Measurements from ENCODE around the gene CDH4.

Gene CDH4

DNA sequence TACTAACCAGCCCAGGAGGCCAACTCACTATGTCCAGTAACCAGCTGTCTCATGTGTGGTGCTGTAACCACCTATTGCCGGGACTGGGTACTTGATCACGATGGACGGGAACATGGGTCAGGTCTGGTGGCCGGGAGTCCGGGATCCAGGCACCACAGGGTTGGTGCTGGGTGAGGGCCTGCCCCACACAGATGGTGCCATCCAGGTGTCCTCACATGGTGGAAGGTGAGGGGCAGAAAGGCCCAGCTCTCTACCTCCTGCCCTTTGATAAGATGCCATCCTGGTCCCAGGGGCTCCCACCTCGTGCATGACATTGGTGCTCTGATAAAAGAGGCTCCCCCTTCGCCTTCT lies 697.3 kb downstream of the CDH4 start:
- no peak overlapping the region for H3K4me3 ChIP-seq (ENCODE audit: low read length)
- no peak for TF ChIP-seq ZNF274 (IDR thresholded peaks at IDR 0.05; ENCODE audit: low read depth, low read length)

DNA sequence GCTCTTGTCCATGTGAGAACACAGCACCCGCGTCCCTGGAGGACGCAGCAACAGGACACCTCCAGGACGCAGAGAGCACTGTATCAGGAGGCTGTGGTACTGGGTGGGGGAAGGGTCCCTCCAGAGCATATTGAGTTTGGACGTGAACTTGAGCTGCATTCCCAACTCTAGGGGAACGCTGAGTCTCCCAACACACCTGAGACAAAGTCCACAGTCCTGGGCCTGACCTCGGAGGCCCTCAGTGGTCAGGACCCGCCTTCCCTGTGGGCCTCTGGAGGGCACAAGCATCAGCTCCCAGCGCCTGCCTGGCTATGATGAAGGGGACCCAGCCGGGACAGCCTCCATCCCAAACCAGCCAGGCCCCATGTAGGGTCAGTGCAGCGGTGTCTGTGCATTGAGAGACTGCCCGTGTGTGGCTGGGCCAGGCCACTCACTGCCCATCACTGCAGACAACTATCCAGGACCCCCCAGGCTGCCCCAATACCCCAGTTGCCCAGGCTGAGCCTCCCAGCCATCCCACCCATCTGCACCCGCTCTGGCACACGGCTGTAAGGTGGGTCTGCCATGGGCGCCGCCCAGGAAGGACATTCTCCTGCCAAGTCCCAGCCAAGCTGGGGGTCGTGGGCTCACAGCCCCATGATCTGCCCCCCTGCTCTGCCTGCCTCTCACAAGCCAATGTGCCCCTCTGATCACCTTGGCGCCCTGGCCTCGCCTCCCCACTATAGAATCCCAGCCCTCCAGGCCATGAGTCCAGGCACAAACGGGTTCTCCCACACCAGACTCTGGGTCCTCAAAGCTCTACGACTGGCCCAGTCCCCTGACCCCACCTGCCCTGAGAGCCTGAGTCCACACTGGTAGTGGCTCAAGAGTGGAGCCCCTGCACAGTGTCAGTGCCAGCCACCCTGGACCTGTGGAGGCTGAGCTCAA lies 697.9 kb downstream of the CDH4 start:
- TF ChIP-seq ZNF274 (IDR thresholded peaks at IDR 0.05; ENCODE audit: low read depth, low read length) = no peak
- H3K4me3 ChIP-seq (ENCODE audit: low read length) = no peak overlapping the region

DNA sequence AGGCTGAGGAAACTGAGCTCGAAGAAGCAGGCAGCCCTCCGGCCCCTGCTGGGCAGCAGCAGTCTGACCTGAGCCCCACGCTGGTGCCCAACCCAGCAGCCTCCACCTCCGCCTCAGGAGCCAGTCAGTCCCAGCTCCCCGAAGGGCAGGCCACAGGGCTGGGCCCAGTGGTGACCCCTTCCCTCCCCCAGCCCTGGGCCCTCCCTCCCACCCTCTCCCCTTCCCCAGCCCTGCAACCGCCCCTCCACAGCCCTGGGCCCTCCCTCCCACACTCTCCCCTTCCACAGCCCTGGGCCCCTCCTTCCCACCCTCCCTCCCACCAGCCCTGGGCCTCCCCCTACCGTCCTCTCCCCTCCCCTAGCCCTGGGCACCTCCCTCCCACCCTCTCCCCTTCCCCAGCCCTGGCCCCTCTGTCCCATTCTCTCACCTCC lies 698.6 kb downstream of the CDH4 start:
- no peak overlapping the region for H3K4me3 ChIP-seq (ENCODE audit: low read length)
- no peak for TF ChIP-seq ZNF274 (IDR thresholded peaks at IDR 0.05; ENCODE audit: low read depth, low read length)

DNA sequence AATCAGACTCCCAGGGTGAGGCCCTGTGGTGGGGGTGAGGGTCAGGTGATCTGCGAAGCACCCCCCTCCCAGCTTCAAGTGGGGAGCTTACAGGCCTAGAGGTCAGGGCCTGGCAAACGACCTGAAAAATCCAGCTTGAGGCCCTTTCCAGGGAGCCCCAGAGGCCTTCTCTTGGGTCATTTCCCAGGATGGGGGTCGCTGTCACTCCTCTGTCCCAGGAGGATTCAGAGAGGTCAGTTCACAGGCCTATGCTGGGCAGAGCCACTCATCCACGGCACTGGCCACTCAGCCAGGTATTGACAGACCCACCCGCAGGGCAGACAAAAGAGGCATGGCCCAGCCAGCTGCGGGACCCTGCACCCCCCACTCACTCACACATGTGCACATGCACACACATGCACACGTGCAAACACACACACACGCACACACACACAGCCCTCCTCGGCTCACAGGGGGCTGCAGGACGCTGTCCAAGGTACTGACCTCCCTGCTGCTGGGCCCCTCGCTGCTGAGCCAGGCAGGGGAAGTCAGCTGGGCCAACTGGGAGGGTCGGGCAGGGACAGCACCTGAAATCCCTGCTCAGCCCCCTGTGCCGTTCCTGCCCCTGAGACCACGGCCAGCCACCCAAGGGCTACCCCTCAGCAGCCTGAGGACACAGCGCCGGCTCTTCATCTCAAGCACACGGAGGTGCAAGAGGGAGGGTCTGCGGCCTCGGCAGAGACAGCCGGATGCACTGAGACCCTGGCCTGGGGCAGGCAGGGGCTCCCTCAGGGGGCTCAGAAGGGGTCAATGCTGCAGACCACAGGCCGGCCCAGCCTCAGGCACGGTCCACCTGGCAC lies 699.9 kb downstream of the CDH4 start:
- H3K4me3 ChIP-seq (ENCODE audit: low read length) = no peak overlapping the region
- no peak for TF ChIP-seq ZNF274 (IDR thresholded peaks at IDR 0.05; ENCODE audit: low read depth, low read length)

DNA sequence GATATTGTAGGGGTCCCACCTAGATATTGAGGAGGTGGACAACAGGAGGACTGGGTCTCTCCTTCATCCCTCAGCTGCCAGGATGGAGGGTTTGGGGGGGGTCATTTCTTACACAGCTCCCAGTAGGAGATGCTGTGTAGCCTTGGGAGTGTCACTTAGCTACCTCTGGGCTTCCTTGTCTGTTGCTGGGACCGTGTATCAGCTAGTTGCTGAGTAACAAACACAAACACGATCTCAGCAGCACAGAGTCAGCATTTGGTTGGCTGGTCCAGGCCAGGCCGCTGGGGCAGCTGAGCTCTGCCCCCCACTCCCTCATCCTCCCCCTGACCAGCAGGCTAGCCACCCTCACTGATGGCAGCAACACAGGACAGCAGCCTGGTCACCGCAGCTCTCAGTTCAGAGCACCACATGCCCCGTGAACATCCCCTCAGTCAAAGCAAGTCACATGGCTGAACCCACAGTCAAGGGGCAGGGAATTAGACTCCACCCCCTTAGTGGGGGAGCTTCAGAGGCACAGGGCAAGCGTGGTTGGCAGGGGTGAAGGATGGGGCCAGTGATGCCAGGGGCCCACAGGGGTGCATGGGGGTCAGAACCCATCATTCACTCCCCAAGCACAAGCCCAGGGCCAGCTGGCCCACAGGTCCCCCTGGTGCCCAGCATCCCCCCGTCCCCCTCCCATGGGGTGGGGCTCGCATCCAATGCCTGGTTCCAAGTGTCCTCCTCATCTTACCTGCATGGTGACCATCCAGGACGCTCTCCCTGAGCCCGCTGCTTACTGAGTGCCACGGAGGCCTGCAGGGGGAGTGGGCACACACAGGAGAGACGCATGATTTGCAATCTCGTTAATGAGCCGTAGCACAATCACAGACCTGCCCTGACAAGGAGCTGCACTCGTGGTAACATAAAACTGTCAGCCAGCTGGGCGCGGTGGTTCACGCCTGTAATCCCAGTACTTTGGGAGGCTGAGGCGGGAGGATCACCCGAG lies 701.3 kb downstream of the CDH4 start:
- TF ChIP-seq ZNF274 (IDR thresholded peaks at IDR 0.05; ENCODE audit: low read depth, low read length) = no peak
- H3K4me3 ChIP-seq (ENCODE audit: low read length) = no peak overlapping the region

DNA sequence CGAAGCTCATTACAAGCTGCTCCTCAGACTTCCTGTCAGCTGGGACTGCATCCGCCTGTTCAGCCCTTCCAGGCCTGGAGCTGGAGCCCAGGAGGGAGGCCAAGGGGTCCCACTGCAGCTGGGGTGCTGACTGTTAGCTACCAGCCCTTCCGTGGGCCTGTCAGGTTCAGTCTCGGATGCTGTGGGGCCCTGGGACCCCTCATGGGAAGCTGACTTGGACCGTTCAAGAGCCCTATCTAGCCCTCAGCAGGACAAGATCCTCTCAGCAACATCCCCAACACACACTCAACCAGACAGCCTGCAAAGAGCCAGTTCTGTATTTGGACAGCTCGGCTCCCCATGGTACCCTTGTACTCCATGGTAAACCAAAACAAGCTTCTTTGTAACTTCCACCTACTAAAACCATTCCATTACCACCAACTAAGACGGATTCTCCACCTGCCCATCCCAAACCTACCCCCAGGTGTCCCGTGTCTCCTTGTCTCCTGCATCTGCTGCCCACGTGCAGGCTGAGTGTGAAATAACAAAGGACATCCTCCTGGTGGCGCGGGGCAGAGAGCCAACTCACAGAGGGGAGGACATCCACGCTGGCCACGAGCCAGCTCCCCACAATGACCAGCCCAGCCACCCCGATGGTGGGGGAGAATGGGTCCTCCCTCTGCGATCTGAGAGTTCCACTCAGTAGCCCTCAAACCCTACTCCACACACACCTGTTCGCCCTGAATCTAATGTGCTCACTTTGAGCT lies 702.4 kb downstream of the CDH4 start:
- H3K4me3 ChIP-seq (ENCODE audit: low read length) = no peak overlapping the region
- no peak for TF ChIP-seq ZNF274 (IDR thresholded peaks at IDR 0.05; ENCODE audit: low read depth, low read length)

DNA sequence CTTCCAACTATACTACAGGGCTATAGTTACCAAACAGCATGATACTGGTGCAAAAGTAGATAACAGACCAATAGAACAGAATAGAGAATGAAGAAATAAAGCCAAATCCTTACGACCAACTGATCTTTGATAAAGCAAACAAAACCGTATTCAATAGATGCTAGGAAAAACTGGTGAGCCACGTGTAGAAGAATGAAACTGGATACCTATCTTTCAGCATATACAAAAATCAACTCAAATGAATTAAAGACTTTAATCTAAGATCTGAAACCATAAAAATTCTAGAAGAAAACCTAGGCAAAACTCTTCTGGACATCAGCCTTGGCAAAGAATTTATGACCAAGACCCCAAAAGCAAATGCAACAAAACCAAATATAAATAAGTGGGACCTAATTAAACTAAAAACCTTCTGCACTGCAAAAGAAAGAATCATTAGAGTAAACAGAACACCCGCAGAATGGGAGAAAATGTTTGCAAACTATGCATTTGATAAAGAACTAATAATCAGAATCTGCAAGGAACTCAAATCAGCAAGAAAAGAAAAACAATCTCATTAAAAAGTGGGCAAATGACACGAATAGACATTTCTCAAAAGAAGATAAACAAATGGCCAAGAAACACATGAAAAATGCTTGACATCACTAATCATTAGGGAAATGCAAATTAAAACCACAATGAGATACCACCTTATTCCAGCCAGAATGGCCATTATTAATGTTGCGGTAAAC lies 703.8 kb downstream of the CDH4 start:
- H3K4me3 ChIP-seq (ENCODE audit: low read length) = no peak overlapping the region
- TF ChIP-seq ZNF274 (IDR thresholded peaks at IDR 0.05; ENCODE audit: low read depth, low read length) = no peak

DNA sequence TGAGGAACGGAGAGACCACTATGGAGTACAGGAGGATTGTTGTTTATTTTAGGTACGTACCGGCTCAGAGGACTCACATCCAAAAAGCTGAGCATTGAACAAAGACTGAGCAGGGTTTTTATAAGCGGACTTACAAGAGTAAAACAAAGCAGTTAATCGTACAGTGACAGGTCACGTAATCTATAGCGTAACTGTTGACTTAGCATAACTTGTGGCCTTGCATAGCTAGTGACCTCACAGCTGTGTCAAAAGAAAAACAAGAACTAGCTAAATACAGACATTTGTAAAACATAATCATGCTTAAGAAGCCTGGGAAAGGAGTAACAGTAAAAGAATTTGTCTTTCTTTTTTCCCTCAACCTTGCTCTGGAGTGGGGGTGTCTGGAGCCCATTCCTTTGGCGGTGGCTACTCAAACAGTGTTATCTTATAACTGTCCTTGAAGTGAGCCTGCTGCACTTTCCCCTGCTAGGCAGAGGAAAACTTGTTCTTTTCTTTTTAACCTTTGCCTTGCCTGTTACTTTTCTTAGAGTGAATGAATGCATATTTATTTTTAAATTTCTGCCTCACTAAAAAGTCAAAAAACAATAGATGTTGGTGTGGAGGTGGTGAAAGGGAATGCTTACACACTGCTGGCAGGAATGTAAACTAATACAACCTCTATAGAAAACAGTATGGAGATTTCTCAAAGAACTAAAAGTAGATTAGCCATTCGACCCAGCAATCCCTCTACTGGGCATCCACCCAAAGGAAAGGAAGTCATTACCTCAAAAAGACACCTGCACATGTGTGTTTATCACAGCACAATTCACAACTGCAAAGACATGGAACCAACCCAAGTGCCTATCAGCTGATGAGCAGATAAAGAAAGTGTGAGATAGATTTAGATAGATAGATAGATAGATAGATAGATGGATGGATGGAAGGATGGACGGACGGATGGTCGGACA lies 704.6 kb downstream of the CDH4 start:
- no peak overlapping the region for H3K4me3 ChIP-seq (ENCODE audit: low read length)

DNA sequence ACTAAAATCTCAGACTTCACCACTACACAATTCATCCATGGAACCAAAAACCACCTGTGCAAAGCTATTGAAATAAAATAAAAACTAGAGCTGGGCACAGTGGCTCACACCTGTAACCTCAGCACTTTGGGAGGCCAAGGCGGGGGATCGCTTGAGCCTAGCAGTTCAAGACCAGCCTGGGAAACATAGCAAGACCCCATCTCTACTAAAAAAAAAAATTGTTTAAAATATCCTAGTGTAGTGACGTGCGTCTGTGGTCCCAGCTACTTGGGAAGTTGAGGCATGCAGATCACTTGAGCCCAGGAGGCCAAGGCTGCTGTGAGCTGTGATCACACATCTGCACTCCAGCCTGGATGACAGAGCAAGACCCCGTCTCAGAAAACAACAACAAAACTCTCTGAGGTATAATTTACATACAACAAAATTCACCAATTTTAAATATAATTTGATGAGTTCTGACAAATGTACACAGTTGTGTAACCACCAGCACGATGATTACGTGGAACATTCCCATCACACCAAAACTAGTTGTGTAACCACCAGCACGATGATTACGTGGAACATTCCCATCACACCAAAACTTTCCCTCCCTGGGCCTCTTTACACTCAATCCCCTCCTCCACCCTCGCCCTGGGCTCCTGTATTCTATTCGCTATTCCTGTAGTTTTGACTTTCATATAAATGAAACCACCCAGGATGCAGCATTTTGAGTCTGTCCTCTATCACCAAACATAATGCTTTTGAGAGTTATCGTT lies 706.1 kb downstream of the CDH4 start:
- H3K4me3 ChIP-seq (ENCODE audit: low read length) = no peak overlapping the region
- TF ChIP-seq ZNF274 (IDR thresholded peaks at IDR 0.05; ENCODE audit: low read depth, low read length) = no peak

More for the DNA sequence above, 704.6 kb downstream of the CDH4 start:
- TF ChIP-seq ZNF274 (IDR thresholded peaks at IDR 0.05; ENCODE audit: low read depth, low read length) = no peak

DNA sequence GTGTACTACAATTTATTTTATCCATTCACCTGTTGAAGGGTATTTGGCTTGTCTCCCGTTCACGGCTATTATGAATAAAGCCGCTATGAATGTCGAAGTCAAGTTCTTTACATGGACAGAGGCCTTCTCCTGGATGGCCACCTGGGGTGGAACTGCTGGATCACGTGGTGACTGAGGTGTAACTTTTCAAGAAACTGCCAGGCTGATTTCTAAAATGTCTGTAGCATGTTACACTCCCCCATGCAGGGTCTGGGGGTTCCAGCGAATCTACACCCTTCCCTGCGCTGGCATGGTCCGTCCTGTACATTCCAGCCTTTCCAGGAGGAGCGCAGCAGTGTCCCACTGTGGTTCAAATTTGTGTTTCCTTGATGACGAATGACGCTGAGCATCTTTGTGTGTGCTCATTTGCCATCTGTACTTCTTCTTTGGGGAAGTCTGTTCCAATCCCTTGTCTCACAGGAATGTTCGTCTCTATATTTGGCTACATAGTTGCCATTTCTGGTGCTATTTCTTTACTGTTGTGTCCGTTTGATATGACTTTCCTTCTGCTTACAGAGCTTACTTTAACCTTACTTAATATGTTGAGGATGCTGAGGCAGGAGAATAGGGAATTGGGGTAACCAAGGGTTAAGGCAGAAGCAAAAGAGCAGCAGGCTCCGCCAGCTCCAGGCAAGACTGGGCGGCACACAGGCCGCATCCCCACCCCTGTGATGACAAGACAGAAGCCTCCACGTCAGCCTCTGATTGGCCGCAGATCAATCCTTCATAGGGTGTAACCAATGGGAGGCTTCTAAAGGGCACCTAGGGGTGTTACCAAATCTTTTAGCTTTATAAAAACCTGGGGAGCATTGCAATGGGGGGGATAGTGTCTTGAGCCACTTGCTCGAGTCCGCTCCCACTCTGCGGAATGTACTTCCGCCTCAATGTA lies 707.0 kb downstream of the CDH4 start:
- H3K4me3 ChIP-seq (ENCODE audit: low read length) = no peak overlapping the region
- TF ChIP-seq ZNF274 (IDR thresholded peaks at IDR 0.05; ENCODE audit: low read depth, low read length) = no peak

All from GM08714 (cell line).